Measurements from ENCODE around the gene GNG11.

Gene GNG11

GRCh38 chr7:93921607-93922566, at the start of gene GNG11:
Gene GNG11 (plus strand): TSS chr7:93921735. CDS start chr7:93922138, 403 bp downstream.
- DNase-seq (ENCODE audit: insufficient read length, low spot score) (peak; percentile 31), FAIRE-seq (no peak)

GRCh38 chr7:93873998-93874574, 47.4 kb upstream of the GNG11 start:
- no peak for FAIRE-seq

GRCh38 chr7:93877742-93878141, 43.8 kb upstream of the GNG11 start:
- FAIRE-seq = no peak
- DNase-seq (ENCODE audit: insufficient read length, low spot score) = no peak

More at GRCh38 chr7:93873998-93874574, 47.4 kb upstream of the GNG11 start:
- DNase-seq (ENCODE audit: insufficient read length, low spot score) = no peak

- no peak for DNase-seq (ENCODE audit: insufficient read length, low spot score)
- FAIRE-seq = no peak
Observed at GRCh38 chr7:93879356-93879755, 42.2 kb upstream of the GNG11 start.

GRCh38 chr7:93882468-93882867, 39.1 kb upstream of the GNG11 start:
- DNase-seq (ENCODE audit: insufficient read length, low spot score) (no peak), FAIRE-seq (no peak)

- no peak for FAIRE-seq
- DNase-seq (ENCODE audit: insufficient read length, low spot score) = no peak
Observed at GRCh38 chr7:93883078-93883916, 38.2 kb upstream of the GNG11 start.

GRCh38 chr7:93883917-93884345, 37.6 kb upstream of the GNG11 start:
- FAIRE-seq = no peak
- no peak for DNase-seq (ENCODE audit: insufficient read length, low spot score)

- DNase-seq (ENCODE audit: insufficient read length, low spot score) = no peak
- no peak for FAIRE-seq
Observed at GRCh38 chr7:93884541-93884940, 37.0 kb upstream of the GNG11 start.

GRCh38 chr7:93889261-93889660, 32.3 kb upstream of the GNG11 start:
- FAIRE-seq (no peak), DNase-seq (ENCODE audit: insufficient read length, low spot score) (no peak)

GRCh38 chr7:93890041-93890463, 31.5 kb upstream of the GNG11 start:
- FAIRE-seq (no peak), DNase-seq (ENCODE audit: insufficient read length, low spot score) (no peak)

- FAIRE-seq (peak; percentile 13), DNase-seq (ENCODE audit: insufficient read length, low spot score) (peak; percentile 57)
Observed at GRCh38 chr7:93890464-93891068, 31.0 kb upstream of the GNG11 start, which contains the start of gene TFPI2. Gene TFPI2 (minus strand): TSS chr7:93890753. CDS start chr7:93890678, 75 bp downstream.

- no peak for DNase-seq (ENCODE audit: insufficient read length, low spot score)
- no peak for FAIRE-seq
Observed at GRCh38 chr7:93894426-93894825, 27.1 kb upstream of the GNG11 start.

- FAIRE-seq (no peak), DNase-seq (ENCODE audit: insufficient read length, low spot score) (no peak)
Observed at GRCh38 chr7:93894966-93895640, 26.4 kb upstream of the GNG11 start.

GRCh38 chr7:93895859-93896600, 25.5 kb upstream of the GNG11 start:
- FAIRE-seq (no peak), DNase-seq (ENCODE audit: insufficient read length, low spot score) (no peak)

GRCh38 chr7:93897680-93898079, 23.9 kb upstream of the GNG11 start:
- DNase-seq (ENCODE audit: insufficient read length, low spot score) (no peak), FAIRE-seq (no peak)

- FAIRE-seq (no peak), DNase-seq (ENCODE audit: insufficient read length, low spot score) (no peak)
Observed at GRCh38 chr7:93902777-93903423, 18.6 kb upstream of the GNG11 start.

- DNase-seq (ENCODE audit: insufficient read length, low spot score) (no peak), FAIRE-seq (no peak)
Observed at GRCh38 chr7:93906267-93906666, 15.3 kb upstream of the GNG11 start, which contains the start of gene GNGT1. Gene GNGT1 (plus strand): TSS chr7:93906567. CDS start chr7:93906747, 180 bp downstream.
